ENCODE data around the gene DPH5.

DNA sequence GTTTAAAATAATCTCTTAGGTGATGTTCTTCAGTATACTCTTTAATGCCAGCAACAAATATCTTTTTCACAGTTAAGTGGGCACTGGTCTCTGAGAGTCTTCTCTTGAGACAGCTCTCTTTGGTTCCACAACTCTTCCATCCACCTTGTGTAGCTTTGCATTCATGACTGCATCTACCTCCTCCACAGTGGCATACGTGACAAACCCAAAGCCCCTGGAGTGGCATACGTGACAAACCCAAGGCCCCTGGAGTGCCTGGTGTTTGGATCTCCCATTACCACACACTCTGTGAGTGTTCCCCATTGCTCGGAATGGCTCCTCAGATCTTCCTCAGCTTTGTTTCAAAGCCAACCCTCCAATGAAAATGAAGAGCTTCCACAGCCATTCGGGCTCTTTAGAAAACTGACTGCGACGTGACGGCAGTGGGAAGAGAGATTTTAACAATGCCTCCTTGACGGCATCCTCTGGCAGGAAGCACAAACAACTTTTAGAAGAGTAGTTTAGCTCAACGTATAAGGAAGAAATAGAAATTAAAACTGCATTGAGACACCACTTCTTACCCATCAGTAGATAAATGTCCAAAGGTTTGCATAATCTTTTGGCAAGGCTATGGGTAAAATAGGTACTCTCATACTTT lies 83.9 kb downstream of the DPH5 start:
- TF ChIP-seq, protein P1, sequence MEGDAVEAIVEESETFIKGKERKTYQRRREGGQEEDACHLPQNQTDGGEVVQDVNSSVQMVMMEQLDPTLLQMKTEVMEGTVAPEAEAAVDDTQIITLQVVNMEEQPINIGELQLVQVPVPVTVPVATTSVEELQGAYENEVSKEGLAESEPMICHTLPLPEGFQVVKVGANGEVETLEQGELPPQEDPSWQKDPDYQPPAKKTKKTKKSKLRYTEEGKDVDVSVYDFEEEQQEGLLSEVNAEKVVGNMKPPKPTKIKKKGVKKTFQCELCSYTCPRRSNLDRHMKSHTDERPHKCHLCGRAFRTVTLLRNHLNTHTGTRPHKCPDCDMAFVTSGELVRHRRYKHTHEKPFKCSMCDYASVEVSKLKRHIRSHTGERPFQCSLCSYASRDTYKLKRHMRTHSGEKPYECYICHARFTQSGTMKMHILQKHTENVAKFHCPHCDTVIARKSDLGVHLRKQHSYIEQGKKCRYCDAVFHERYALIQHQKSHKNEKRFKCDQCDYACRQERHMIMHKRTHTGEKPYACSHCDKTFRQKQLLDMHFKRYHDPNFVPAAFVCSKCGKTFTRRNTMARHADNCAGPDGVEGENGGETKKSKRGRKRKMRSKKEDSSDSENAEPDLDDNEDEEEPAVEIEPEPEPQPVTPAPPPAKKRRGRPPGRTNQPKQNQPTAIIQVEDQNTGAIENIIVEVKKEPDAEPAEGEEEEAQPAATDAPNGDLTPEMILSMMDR (conservative IDR thresholded peaks at IDR 0.05; ENCODE audit: low read length) = no peak
- no peak for TF ChIP-seq EZH2phosphoT487 (IDR thresholded peaks at IDR 0.05; ENCODE audit: borderline replicate concordance)
